ENCODE results near the gene DYNLT1. TPM values are rescaled to one million over a fixed set of nuclear protein-coding genes. Genes with fewer than 3 reads are reported as not detected.

DYNLT1 gene
- total RNA-seq, 1 experiment from 2014 or later: 19.9 TPM

GRCh38 chr6:158595223-158595622 lies 49.3 kb downstream of the DYNLT1 start:
- H3K4me1 ChIP-seq (ENCODE audit: low read length): no peaks in the 10 kb centered on the region; the same call in 1 of the 2 replicates
- H3K9ac ChIP-seq (ENCODE audit: low read length): no peak overlapping the region
- no peak overlapping the region for H3K4me2 ChIP-seq (ENCODE audit: low read depth, low read length, poor library complexity, severe bottlenecking)
- no peaks in the 10 kb centered on the region for H3K27me3 ChIP-seq (ENCODE audit: low read length)
- H3K9me3 ChIP-seq (ENCODE audit: low read length): no peaks in the 10 kb centered on the region
- no peak overlapping the region for H3K27ac ChIP-seq (ENCODE audit: low read length)
- H3K79me2 ChIP-seq (ENCODE audit: low read length): peaks cover 4% of the 10 kb centered on the region
- DNase-seq: no peak
- H3K4me3 ChIP-seq (ENCODE audit: low read length): no peak overlapping the region
- H4K20me1 ChIP-seq (ENCODE audit: insufficient read depth, low read depth, low read length): no peaks in the 10 kb centered on the region
- H3K9me2 ChIP-seq (replicated peaks; ENCODE audit: insufficient read depth, low read length): no peaks in the 10 kb centered on the region
- H2AFZ ChIP-seq (ENCODE audit: low read length): no peak overlapping the region
- peaks cover 34% of the 10 kb centered on the region; the same call in 1 of the 2 replicates for H3K36me3 ChIP-seq (ENCODE audit: insufficient read depth, low read length)

GRCh38 chr6:158593670-158594069 lies 50.9 kb downstream of the DYNLT1 start:
- Histone ChIP-seq H3K9me3 (ENCODE audit: low read length) (no peaks in the 10 kb centered on the region), H3K27me3 (ENCODE audit: low read length) (no peaks in the 10 kb centered on the region), H3K9ac (ENCODE audit: low read length) (no peak overlapping the region), H3K4me2 (ENCODE audit: low read depth, low read length, poor library complexity, severe bottlenecking) (no peak overlapping the region), H3K79me2 (ENCODE audit: low read length) (no peaks in the 10 kb centered on the region; the same call in 1 of the 2 replicates), H3K27ac (ENCODE audit: low read length) (no peak overlapping the region), H2AFZ (ENCODE audit: low read length) (no peak overlapping the region), H3K4me1 (ENCODE audit: low read length) (no peaks in the 10 kb centered on the region; the same call in 1 of the 2 replicates), H3K4me3 (ENCODE audit: low read length) (no peak overlapping the region), H4K20me1 (ENCODE audit: insufficient read depth, low read depth, low read length) (no peaks in the 10 kb centered on the region), H3K36me3 (ENCODE audit: insufficient read depth, low read length) (peaks cover 39% of the 10 kb centered on the region; the same call in 1 of the 2 replicates), H3K9me2 (replicated peaks; ENCODE audit: insufficient read depth, low read length) (no peaks in the 10 kb centered on the region)
- no peak for DNase-seq

- H3K36me3 ChIP-seq (ENCODE audit: insufficient read depth, low read length): peaks cover 46% of the 10 kb centered on the region
- no peak for DNase-seq
- no peak overlapping the region for H3K9ac ChIP-seq (ENCODE audit: low read length)
These were observed 52.7 kb downstream of the DYNLT1 start for GRCh38 chr6:158591810-158592209.

GRCh38 chr6:158591134-158591809 lies 53.3 kb downstream of the DYNLT1 start:
- Histone ChIP-seq H3K79me2 (ENCODE audit: low read length) (no peaks in the 10 kb centered on the region), H3K27me3 (ENCODE audit: low read length) (no peaks in the 10 kb centered on the region), H3K9ac (ENCODE audit: low read length) (no peak overlapping the region), H3K27ac (ENCODE audit: low read length) (no peak overlapping the region), H3K4me1 (ENCODE audit: low read length) (no peaks in the 10 kb centered on the region; the same call in 1 of the 2 replicates), H3K4me3 (ENCODE audit: low read length) (no peak overlapping the region), H2AFZ (ENCODE audit: low read length) (no peak overlapping the region), H4K20me1 (ENCODE audit: insufficient read depth, low read depth, low read length) (no peaks in the 10 kb centered on the region), H3K9me3 (ENCODE audit: low read length) (no peaks in the 10 kb centered on the region), H3K4me2 (ENCODE audit: low read depth, low read length, poor library complexity, severe bottlenecking) (no peak overlapping the region), H3K9me2 (replicated peaks; ENCODE audit: insufficient read depth, low read length) (no peaks in the 10 kb centered on the region), H3K36me3 (ENCODE audit: insufficient read depth, low read length) (peaks cover 50% of the 10 kb centered on the region)
- DNase-seq: no peak

More at GRCh38 chr6:158591810-158592209, 52.7 kb downstream of the DYNLT1 start:
- no peaks in the 10 kb centered on the region for H3K9me2 ChIP-seq (replicated peaks; ENCODE audit: insufficient read depth, low read length)
- H3K27ac ChIP-seq (ENCODE audit: low read length): no peak overlapping the region
- H2AFZ ChIP-seq (ENCODE audit: low read length): no peak overlapping the region
- H3K4me2 ChIP-seq (ENCODE audit: low read depth, low read length, poor library complexity, severe bottlenecking): no peak overlapping the region
- no peaks in the 10 kb centered on the region for H4K20me1 ChIP-seq (ENCODE audit: insufficient read depth, low read depth, low read length)
- H3K79me2 ChIP-seq (ENCODE audit: low read length): no peaks in the 10 kb centered on the region
- H3K27me3 ChIP-seq (ENCODE audit: low read length): no peaks in the 10 kb centered on the region
- no peak overlapping the region for H3K4me3 ChIP-seq (ENCODE audit: low read length)
- H3K4me1 ChIP-seq (ENCODE audit: low read length): no peaks in the 10 kb centered on the region; the same call in 1 of the 2 replicates
- H3K9me3 ChIP-seq (ENCODE audit: low read length): no peaks in the 10 kb centered on the region

GRCh38 chr6:158589366-158589765 lies 55.2 kb downstream of the DYNLT1 start:
- no peaks in the 10 kb centered on the region for H3K4me1 ChIP-seq (ENCODE audit: low read length)
- H3K36me3 ChIP-seq (ENCODE audit: insufficient read depth, low read length): peaks cover 61% of the 10 kb centered on the region
- DNase-seq: no peak
- no peaks in the 10 kb centered on the region for H3K9me3 ChIP-seq (ENCODE audit: low read length)
- no peaks in the 10 kb centered on the region for H3K9me2 ChIP-seq (replicated peaks; ENCODE audit: insufficient read depth, low read length)
- H3K4me3 ChIP-seq (ENCODE audit: low read length): no peak overlapping the region
- H2AFZ ChIP-seq (ENCODE audit: low read length): no peak overlapping the region
- H4K20me1 ChIP-seq (ENCODE audit: insufficient read depth, low read depth, low read length): no peaks in the 10 kb centered on the region
- H3K27ac ChIP-seq (ENCODE audit: low read length): no peak overlapping the region
- no peak overlapping the region for H3K4me2 ChIP-seq (ENCODE audit: low read depth, low read length, poor library complexity, severe bottlenecking)
- no peaks in the 10 kb centered on the region for H3K27me3 ChIP-seq (ENCODE audit: low read length)
- H3K9ac ChIP-seq (ENCODE audit: low read length): no peak overlapping the region
- H3K79me2 ChIP-seq (ENCODE audit: low read length): no peaks in the 10 kb centered on the region

- Histone ChIP-seq H3K9me3 (ENCODE audit: low read length) (no peaks in the 10 kb centered on the region), H3K27me3 (ENCODE audit: low read length) (no peaks in the 10 kb centered on the region), H3K4me1 (ENCODE audit: low read length) (no peaks in the 10 kb centered on the region), H3K4me3 (ENCODE audit: low read length) (no peak overlapping the region), H3K9ac (ENCODE audit: low read length) (no peak overlapping the region), H3K79me2 (ENCODE audit: low read length) (0 out of 2 replicates have a peak, but pooled peaks cover 3% of the 10 kb centered on the region), H4K20me1 (ENCODE audit: insufficient read depth, low read depth, low read length) (no peaks in the 10 kb centered on the region), H3K27ac (ENCODE audit: low read length) (no peak overlapping the region), H2AFZ (ENCODE audit: low read length) (no peak overlapping the region), H3K36me3 (ENCODE audit: insufficient read depth, low read length) (peaks cover 58% of the 10 kb centered on the region), H3K4me2 (ENCODE audit: low read depth, low read length, poor library complexity, severe bottlenecking) (no peak overlapping the region), H3K9me2 (replicated peaks; ENCODE audit: insufficient read depth, low read length) (no peaks in the 10 kb centered on the region)
- DNase-seq: no peak
These were observed 57.9 kb downstream of the DYNLT1 start for GRCh38 chr6:158586652-158587051.

Small RNAs within 50 kb of the gene (small RNA-seq; reads per million reads assigned to genes)
- gene MIR7161: not detected

Other genes starting within 250 kb of the DYNLT1 start
- gene TMEM181, start 84.7 kb downstream of the DYNLT1 start, total RNA-seq (2014; rRNA removed; shearing (Covaris generic); ENCODE audit: low replicate concordance): 10.8 and 15.4 TPM in 2 replicates
- 0.41 and 2.2 TPM in 2 replicates for gene SYTL3, start 5.3 kb upstream of the DYNLT1 start, total RNA-seq (2014; rRNA removed; shearing (Covaris generic); ENCODE audit: low replicate concordance)
- 88.5 and 185 TPM in 2 replicates for gene EZR, start 174.6 kb upstream of the DYNLT1 start, total RNA-seq (2014; rRNA removed; shearing (Covaris generic); ENCODE audit: low replicate concordance)

All from Karpas-422 (cell line).